ENCODE results near the gene PCDHGA1. TPM values are rescaled to one million over a fixed set of nuclear protein-coding genes. Genes with fewer than 3 reads are reported as not detected.

The PCDHGA1 gene
- total RNA-seq, 1 experiment from 2014 or later, result 0.56 TPM

DNA sequence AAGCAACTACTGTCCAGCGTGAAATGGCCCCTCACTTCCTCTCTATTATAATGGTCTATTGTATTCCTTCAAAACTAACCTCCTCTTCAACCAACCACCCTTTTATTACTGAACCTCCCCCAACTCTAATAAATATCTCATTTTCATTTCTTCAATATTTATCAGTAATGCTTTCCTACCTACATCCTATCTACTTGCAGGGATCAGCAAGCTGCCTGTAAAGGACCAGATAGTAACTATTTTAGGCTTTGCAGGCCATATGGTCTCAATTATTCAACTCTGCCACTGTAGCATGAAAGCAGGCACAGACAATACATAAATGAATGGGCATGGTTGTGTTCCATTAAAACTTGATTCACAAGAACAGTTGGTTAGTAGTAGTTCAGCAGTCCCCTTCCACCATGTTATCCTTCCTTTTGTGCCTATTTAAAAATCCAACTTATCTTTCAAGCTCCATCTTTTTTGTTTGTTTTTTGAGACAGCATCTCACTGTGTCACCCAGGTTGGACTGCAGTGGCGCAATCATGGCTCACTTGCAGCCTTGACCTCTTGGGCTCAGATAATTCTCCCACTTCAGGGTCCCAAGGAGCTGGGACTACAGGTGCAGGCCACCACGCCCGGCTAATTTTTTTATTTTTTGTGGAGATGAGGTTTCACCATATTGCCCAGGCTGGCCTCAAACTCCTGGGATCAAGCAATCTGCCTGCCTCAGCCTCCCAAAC is 204.3 kb downstream of the PCDHGA1 start:
- no peak for DNase-seq
- H3K36me3 ChIP-seq, result peaks cover 55% of the 10 kb centered on the region
- no peaks in the 10 kb centered on the region for H3K9me3 ChIP-seq
- no peak overlapping the region for H3K4me3 ChIP-seq
- H3K27me3 ChIP-seq, result no peaks in the 10 kb centered on the region

DNA sequence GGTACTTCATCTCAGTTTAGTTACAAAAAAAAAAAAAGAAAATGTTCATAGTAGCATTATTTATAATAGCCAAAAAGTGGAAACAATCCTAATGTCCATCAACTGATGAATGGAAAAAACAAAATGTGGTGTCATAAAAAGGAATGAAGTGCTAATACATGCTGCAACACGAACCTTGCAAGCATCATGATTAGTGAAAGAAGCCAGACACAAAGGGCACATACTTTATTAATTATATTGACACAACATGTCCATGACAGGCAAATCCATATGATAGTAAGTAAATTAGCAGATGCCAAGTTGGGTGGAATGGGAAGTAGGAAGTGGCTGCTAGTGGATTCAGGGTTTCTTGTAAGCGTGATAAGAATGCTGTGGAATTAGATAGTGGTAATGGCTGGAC is 212.7 kb downstream of the PCDHGA1 start:
- no peak for DNase-seq
- H3K36me3 ChIP-seq, result peaks cover 58% of the 10 kb centered on the region
- H3K27me3 ChIP-seq, result no peaks in the 10 kb centered on the region
- no peak overlapping the region for H3K4me3 ChIP-seq
- peaks cover 13% of the 10 kb centered on the region for H3K9me3 ChIP-seq

DNA sequence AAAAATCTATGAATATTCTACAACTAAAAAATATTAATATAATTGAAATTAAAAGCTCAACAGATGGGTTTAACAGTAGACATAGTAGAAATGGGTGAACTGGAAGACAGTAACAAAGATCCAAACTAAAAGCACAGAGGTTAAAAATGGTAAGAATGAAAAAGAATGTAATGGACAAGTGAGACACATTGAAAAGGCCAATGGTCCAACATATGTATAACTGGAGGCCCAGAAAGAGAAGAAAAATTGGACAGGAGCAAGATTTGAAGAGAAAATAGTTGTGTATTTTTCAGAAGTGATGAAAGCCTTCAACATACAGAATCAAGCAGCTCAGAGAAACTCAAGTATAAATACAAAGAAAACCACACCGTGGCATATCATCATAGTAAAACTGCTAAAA is 217.2 kb downstream of the PCDHGA1 start:
- Histone ChIP-seq H3K9me3 (peaks cover 18% of the 10 kb centered on the region), H3K36me3 (peaks cover 66% of the 10 kb centered on the region), H3K27me3 (no peaks in the 10 kb centered on the region), H3K4me3 (no peak overlapping the region)
- no peak for DNase-seq

DNA sequence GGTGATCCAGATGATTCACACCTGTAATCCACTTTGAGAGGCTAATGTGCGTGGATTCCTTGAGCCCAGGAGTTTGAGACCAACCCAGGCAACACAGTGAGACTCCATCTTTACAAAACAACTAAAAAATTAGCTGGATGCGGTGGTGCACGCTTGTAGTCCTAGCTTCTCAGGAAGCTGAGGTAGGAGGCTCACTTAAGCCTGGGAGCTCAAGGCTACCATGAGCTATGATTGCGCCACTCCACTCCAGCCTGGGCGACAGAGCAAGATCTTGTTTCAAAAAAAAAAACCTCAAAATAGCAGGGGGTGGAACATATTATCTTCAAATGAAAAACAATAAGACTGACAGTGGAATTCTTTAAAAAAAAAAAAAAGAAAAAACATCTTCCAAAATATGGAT is 217.6 kb downstream of the PCDHGA1 start:
- no peaks in the 10 kb centered on the region for H3K27me3 ChIP-seq
- DNase-seq, result no peak
- peaks cover 18% of the 10 kb centered on the region for H3K9me3 ChIP-seq
- peaks cover 62% of the 10 kb centered on the region for H3K36me3 ChIP-seq
- no peak overlapping the region for H3K4me3 ChIP-seq

DNA sequence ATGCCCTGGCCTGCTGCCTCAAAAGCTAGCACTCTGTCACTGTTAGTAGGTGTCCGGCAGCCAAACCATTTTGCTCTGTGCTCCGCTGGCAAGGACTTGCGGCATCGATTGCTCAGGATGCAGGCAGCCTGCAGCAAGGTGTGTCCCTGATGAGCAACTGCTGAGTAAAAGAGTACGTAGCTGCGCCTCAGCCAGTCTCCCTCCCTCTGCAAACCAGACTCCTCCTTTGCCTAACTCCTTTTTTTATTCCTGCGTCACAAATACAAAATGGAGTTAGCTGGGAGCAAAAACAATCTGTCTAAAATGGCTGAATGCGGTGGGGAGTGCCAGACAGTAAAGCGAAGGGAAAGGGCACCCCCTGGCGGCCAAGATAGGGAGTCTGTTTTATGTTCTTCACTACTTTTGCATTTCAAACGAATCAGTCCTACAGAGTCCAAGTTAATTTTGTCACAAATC is 227.4 kb downstream of the PCDHGA1 start:
- Histone ChIP-seq H3K9me3 (no peaks in the 10 kb centered on the region), H3K36me3 (peaks cover 35% of the 10 kb centered on the region), H3K4me3 (no peak overlapping the region), H3K27me3 (no peaks in the 10 kb centered on the region)
- peak; percentile 65 for DNase-seq

DNA sequence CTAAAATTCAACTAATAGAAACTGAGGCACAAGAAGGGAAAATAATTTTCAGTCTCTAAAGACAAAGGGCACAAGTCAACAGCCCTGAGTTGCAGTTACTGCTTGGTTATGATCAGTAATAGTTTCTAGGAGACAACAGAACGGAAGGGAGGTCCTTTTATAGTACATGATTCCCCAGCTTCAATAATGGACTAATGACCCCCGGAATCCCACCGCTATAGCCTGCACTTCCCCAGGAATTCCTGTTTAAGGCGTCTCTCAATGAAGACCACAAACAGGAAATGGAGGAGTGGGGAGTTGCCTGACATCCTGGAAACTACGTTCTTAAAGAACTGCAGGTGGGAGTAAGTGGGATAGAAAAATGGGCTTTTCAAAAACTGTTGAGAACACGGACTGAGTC is 227.8 kb downstream of the PCDHGA1 start:
- Histone ChIP-seq H3K9me3 (no peaks in the 10 kb centered on the region), H3K27me3 (no peaks in the 10 kb centered on the region), H3K4me3 (no peak overlapping the region), H3K36me3 (peaks cover 40% of the 10 kb centered on the region)
- no peak for DNase-seq

DNA sequence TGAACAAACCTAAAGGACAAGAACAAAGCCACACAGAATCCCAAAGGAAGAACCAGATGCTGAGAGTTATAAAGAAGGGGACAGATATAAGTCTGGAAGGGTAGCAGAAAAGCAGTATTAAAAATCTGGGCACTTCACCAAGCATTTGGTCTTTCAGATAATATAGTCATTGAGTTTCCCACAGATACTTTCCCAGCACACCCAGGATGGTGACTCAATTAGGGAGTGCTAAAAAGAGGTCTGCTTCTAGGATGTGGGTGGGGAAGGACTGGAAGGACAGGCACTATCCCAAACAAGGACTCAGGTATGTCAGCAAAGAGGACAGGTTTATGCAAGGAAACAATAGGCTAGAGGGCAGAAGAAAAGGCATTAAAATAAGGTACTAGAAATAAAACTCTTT is 229.1 kb downstream of the PCDHGA1 start:
- DNase-seq, result no peak
- H3K27me3 ChIP-seq, result no peaks in the 10 kb centered on the region
- H3K4me3 ChIP-seq, result no peak overlapping the region
- H3K9me3 ChIP-seq, result no peaks in the 10 kb centered on the region
- H3K36me3 ChIP-seq, result peaks cover 51% of the 10 kb centered on the region

DNA sequence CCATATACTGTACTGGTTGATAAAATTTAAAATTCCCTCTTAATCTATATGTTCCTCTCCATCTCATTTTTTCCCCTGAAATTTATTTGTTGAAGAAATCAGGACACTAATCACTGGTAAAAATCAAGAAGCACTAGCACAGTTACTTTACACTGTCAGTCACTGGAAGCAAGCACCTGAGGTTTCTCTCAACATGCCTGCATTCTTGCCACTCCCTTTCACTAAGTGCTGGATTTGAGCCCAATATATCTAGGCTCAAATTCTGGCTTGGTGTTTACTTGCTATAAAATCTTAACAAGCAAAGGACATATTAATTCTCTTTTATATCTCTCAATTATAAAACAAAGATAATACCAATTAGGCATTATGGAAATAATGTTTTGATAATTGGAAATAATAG is 229.8 kb downstream of the PCDHGA1 start:
- no peak overlapping the region for H3K4me3 ChIP-seq
- H3K27me3 ChIP-seq, result no peaks in the 10 kb centered on the region
- no peak for DNase-seq
- H3K36me3 ChIP-seq, result peaks cover 54% of the 10 kb centered on the region
- no peaks in the 10 kb centered on the region for H3K9me3 ChIP-seq

DNA sequence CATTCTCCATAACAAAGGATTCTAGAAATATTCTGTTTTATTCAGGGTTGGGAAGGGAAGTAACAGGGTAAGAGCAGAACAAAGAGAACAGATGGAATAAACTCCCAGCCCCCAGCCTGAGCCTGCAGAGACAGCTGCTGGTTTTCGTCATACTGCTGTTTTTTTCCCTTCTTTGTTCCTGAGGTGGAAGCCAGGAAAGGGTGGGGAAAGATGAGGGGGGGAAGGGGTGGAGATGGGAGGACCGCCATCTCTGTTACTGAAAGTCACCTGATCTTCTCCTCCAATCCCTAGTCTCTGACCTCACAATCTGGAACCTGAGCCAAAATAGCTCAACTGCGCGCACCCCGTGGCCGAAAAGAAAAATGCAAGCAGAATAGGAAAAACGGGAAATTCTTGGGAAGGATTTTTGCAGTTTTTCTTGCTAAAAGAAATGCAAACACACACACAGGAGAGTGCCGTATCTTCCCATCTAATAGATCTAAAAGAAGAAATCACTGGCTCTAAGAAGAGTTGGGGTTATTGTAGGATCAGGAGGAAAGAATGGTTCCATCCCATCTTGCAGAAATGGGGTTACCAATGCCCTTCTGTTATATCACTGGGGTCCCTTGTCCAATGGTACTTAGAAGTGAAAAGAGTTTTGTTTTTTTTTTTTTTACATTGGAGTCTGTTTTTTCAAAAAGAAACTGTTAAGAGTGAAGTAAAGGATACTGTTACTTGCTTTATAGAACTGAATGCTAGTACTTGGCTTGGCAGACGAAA is 230.6 kb downstream of the PCDHGA1 start:
- H3K27me3 ChIP-seq, result no peaks in the 10 kb centered on the region
- H3K36me3 ChIP-seq, result peaks cover 58% of the 10 kb centered on the region
- DNase-seq, result peak; percentile 93
- H3K4me3 ChIP-seq, result no peak overlapping the region
- H3K9me3 ChIP-seq, result no peaks in the 10 kb centered on the region

Other genes starting within 250 kb of the PCDHGA1 start
- gene PCDHB2, start 235.9 kb upstream of the PCDHGA1 start, total RNA-seq (2014; rRNA removed; shearing (Covaris generic); ENCODE audit: low replicate concordance), result 6.0 and 7.0 TPM in 2 replicates
- not detected in 2 replicates for gene PCDHB3, start 230.0 kb upstream of the PCDHGA1 start, total RNA-seq (2014; rRNA removed; shearing (Covaris generic); ENCODE audit: low replicate concordance)
- not detected in 2 replicates for gene PCDHB4, start 208.7 kb upstream of the PCDHGA1 start, total RNA-seq (2014; rRNA removed; shearing (Covaris generic); ENCODE audit: low replicate concordance)
- 2.3 TPM in 1 of 2 replicates, not detected in the other for gene PCDHB5, start 195.3 kb upstream of the PCDHGA1 start, total RNA-seq (2014; rRNA removed; shearing (Covaris generic); ENCODE audit: low replicate concordance)
- 0.10 TPM in 1 of 2 replicates, not detected in the other for gene PCDHB6, start 180.5 kb upstream of the PCDHGA1 start, total RNA-seq (2014; rRNA removed; shearing (Covaris generic); ENCODE audit: low replicate concordance)
- gene PCDHB7, start 157.9 kb upstream of the PCDHGA1 start, total RNA-seq (2014; rRNA removed; shearing (Covaris generic); ENCODE audit: low replicate concordance), result 0.46 TPM in 1 of 2 replicates, not detected in the other
- not detected in 2 replicates for gene PCDHB8, start 152.7 kb upstream of the PCDHGA1 start, total RNA-seq (2014; rRNA removed; shearing (Covaris generic); ENCODE audit: low replicate concordance)
- gene PCDHB16, start 148.1 kb upstream of the PCDHGA1 start, total RNA-seq (2014; rRNA removed; shearing (Covaris generic); ENCODE audit: low replicate concordance), result 0.10 and 1.2 TPM in 2 replicates
- 1.9 TPM in 1 of 2 replicates, not detected in the other for gene PCDHB9, start 143.4 kb upstream of the PCDHGA1 start, total RNA-seq (2014; rRNA removed; shearing (Covaris generic); ENCODE audit: low replicate concordance)
- gene PCDHB10, start 138.2 kb upstream of the PCDHGA1 start, total RNA-seq (2014; rRNA removed; shearing (Covaris generic); ENCODE audit: low replicate concordance), result 0.10 TPM in 1 of 2 replicates, not detected in the other
- gene PCDHB11, start 130.9 kb upstream of the PCDHGA1 start, total RNA-seq (2014; rRNA removed; shearing (Covaris generic); ENCODE audit: low replicate concordance), result 1.0 TPM in 1 of 2 replicates, not detected in the other
- 0.16 TPM in 1 of 2 replicates, not detected in the other for gene PCDHB12, start 121.8 kb upstream of the PCDHGA1 start, total RNA-seq (2014; rRNA removed; shearing (Covaris generic); ENCODE audit: low replicate concordance)
- 0.40 TPM in 1 of 2 replicates, not detected in the other for gene PCDHB13, start 116.6 kb upstream of the PCDHGA1 start, total RNA-seq (2014; rRNA removed; shearing (Covaris generic); ENCODE audit: low replicate concordance)
- 0.74 and 3.8 TPM in 2 replicates for gene PCDHB14, start 107.2 kb upstream of the PCDHGA1 start, total RNA-seq (2014; rRNA removed; shearing (Covaris generic); ENCODE audit: low replicate concordance)
- 0.07 and 2.0 TPM in 2 replicates for gene PCDHB15, start 85.1 kb upstream of the PCDHGA1 start, total RNA-seq (2014; rRNA removed; shearing (Covaris generic); ENCODE audit: low replicate concordance)
- gene SLC25A2, start 26.5 kb upstream of the PCDHGA1 start, total RNA-seq (2014; rRNA removed; shearing (Covaris generic); ENCODE audit: low replicate concordance), result not detected in 2 replicates
- 183 and 217 TPM in 2 replicates for gene TAF7, start 9.7 kb upstream of the PCDHGA1 start, total RNA-seq (2014; rRNA removed; shearing (Covaris generic); ENCODE audit: low replicate concordance)
- not detected in 2 replicates for gene PCDHGA2, start 8.2 kb downstream of the PCDHGA1 start, total RNA-seq (2014; rRNA removed; shearing (Covaris generic); ENCODE audit: low replicate concordance)
- not detected in 2 replicates for gene PCDHGA3, start 13.3 kb downstream of the PCDHGA1 start, total RNA-seq (2014; rRNA removed; shearing (Covaris generic); ENCODE audit: low replicate concordance)
- 0.59 and 1.3 TPM in 2 replicates for gene PCDHGB1, start 19.6 kb downstream of the PCDHGA1 start, total RNA-seq (2014; rRNA removed; shearing (Covaris generic); ENCODE audit: low replicate concordance)
- 0.23 and 0.44 TPM in 2 replicates for gene PCDHGA4, start 24.5 kb downstream of the PCDHGA1 start, total RNA-seq (2014; rRNA removed; shearing (Covaris generic); ENCODE audit: low replicate concordance)
- gene PCDHGB2, start 29.5 kb downstream of the PCDHGA1 start, total RNA-seq (2014; rRNA removed; shearing (Covaris generic); ENCODE audit: low replicate concordance), result 1.6 and 2.5 TPM in 2 replicates
- not detected in 2 replicates for gene PCDHGA5, start 33.6 kb downstream of the PCDHGA1 start, total RNA-seq (2014; rRNA removed; shearing (Covaris generic); ENCODE audit: low replicate concordance)
- 0.81 TPM in 1 of 2 replicates, not detected in the other for gene PCDHGB3, start 39.7 kb downstream of the PCDHGA1 start, total RNA-seq (2014; rRNA removed; shearing (Covaris generic); ENCODE audit: low replicate concordance)
- gene PCDHGA6, start 43.4 kb downstream of the PCDHGA1 start, total RNA-seq (2014; rRNA removed; shearing (Covaris generic); ENCODE audit: low replicate concordance), result 0.20 and 2.3 TPM in 2 replicates
- gene PCDHGA7, start 52.2 kb downstream of the PCDHGA1 start, total RNA-seq (2014; rRNA removed; shearing (Covaris generic); ENCODE audit: low replicate concordance), result 0.07 and 0.67 TPM in 2 replicates
- gene PCDHGB4, start 57.2 kb downstream of the PCDHGA1 start, total RNA-seq (2014; rRNA removed; shearing (Covaris generic); ENCODE audit: low replicate concordance), result 0.17 and 0.26 TPM in 2 replicates
- gene PCDHGA8, start 62.1 kb downstream of the PCDHGA1 start, total RNA-seq (2014; rRNA removed; shearing (Covaris generic); ENCODE audit: low replicate concordance), result 0.03 and 0.59 TPM in 2 replicates
- gene PCDHGB5, start 67.4 kb downstream of the PCDHGA1 start, total RNA-seq (2014; rRNA removed; shearing (Covaris generic); ENCODE audit: low replicate concordance), result 0.53 TPM in 1 of 2 replicates, not detected in the other
- gene PCDHGA9, start 72.3 kb downstream of the PCDHGA1 start, total RNA-seq (2014; rRNA removed; shearing (Covaris generic); ENCODE audit: low replicate concordance), result not detected in 2 replicates
- not detected in 2 replicates for gene PCDHGB6, start 77.5 kb downstream of the PCDHGA1 start, total RNA-seq (2014; rRNA removed; shearing (Covaris generic); ENCODE audit: low replicate concordance)
- gene PCDHGA10, start 82.5 kb downstream of the PCDHGA1 start, total RNA-seq (2014; rRNA removed; shearing (Covaris generic); ENCODE audit: low replicate concordance), result 1.0 and 1.2 TPM in 2 replicates
- gene PCDHGB7, start 87.2 kb downstream of the PCDHGA1 start, total RNA-seq (2014; rRNA removed; shearing (Covaris generic); ENCODE audit: low replicate concordance), result 0.10 TPM in 1 of 2 replicates, not detected in the other
- gene PCDHGA11, start 90.5 kb downstream of the PCDHGA1 start, total RNA-seq (2014; rRNA removed; shearing (Covaris generic); ENCODE audit: low replicate concordance), result not detected in 2 replicates
- gene PCDHGA12, start 100.0 kb downstream of the PCDHGA1 start, total RNA-seq (2014; rRNA removed; shearing (Covaris generic); ENCODE audit: low replicate concordance), result not detected in 2 replicates
- gene PCDHGC3, start 145.5 kb downstream of the PCDHGA1 start, total RNA-seq (2014; rRNA removed; shearing (Covaris generic); ENCODE audit: low replicate concordance), result 42.3 and 49.8 TPM in 2 replicates
- not detected in 2 replicates for gene PCDHGC4, start 154.5 kb downstream of the PCDHGA1 start, total RNA-seq (2014; rRNA removed; shearing (Covaris generic); ENCODE audit: low replicate concordance)
- 0.46 TPM in 1 of 2 replicates, not detected in the other for gene PCDHGC5, start 158.6 kb downstream of the PCDHGA1 start, total RNA-seq (2014; rRNA removed; shearing (Covaris generic); ENCODE audit: low replicate concordance)

Data from MG63 (cell line).